ENCODE data around the gene TALDO1.

GRCh38 chr11:722346-722811 is 24.9 kb upstream of the TALDO1 start:
- TF ChIP-seq, protein P1, sequence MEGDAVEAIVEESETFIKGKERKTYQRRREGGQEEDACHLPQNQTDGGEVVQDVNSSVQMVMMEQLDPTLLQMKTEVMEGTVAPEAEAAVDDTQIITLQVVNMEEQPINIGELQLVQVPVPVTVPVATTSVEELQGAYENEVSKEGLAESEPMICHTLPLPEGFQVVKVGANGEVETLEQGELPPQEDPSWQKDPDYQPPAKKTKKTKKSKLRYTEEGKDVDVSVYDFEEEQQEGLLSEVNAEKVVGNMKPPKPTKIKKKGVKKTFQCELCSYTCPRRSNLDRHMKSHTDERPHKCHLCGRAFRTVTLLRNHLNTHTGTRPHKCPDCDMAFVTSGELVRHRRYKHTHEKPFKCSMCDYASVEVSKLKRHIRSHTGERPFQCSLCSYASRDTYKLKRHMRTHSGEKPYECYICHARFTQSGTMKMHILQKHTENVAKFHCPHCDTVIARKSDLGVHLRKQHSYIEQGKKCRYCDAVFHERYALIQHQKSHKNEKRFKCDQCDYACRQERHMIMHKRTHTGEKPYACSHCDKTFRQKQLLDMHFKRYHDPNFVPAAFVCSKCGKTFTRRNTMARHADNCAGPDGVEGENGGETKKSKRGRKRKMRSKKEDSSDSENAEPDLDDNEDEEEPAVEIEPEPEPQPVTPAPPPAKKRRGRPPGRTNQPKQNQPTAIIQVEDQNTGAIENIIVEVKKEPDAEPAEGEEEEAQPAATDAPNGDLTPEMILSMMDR (IDR thresholded peaks at IDR 0.05; ENCODE audit: insufficient read depth, low read depth, low read length): no peak
- no peak for TF ChIP-seq EZH2 (IDR thresholded peaks at IDR 0.05; ENCODE audit: insufficient read depth, low read length)

All from astrocyte (in vitro differentiated cells and primary cell).